Limb (tissue), 2 donors: Measurements from ENCODE around the gene TCF20.

ENCODE experiments used
- DNase-seq, 2 donors: peaks; one replicate each; pipeline ENCODE4 v3.0.0-alpha.2; 2016; ENCODE audit errors: extremely low spot score in 2 of 2

The TCF20 gene

DNA sequence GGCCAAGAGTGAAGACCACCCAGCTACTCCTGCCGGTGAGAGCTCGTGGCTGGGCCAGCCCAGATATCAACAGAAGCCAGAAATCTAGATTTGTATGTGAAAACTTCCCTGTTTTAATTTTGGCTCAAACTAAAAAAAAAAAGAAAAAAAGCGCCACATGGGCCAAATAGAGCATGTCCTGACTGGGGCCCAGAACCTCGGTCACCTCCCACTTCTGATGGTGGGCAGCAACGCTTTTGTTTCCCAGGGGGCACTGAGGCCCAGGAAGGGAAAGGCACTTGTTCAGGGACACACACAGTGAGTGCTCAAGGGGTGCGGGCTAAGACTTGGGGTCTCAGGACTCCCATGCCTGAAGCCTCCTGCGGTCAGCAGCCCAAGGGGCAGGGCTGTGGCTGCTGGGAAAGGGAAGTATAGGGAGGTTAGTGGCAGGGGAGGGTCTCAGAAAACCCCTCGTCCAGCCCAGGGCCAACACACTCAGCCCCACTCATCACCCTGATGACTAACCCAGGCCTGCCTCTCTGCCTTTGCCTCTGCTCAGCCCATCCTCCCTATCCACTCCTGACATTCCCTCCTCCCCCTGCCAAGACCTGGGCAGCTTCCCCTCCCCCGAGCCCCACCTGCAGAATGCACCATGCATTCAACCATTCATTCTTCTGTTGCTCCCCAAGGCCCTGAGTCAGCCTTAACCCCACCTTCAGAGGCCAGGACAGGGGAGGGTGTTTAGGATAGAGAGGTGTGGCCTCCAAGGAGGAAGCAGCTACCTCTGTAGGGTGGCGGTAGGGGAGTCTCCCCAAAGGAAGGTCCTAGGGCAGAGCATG is 30.0 kb upstream of the TCF20 start:
- no peak for DNase-seq

DNA sequence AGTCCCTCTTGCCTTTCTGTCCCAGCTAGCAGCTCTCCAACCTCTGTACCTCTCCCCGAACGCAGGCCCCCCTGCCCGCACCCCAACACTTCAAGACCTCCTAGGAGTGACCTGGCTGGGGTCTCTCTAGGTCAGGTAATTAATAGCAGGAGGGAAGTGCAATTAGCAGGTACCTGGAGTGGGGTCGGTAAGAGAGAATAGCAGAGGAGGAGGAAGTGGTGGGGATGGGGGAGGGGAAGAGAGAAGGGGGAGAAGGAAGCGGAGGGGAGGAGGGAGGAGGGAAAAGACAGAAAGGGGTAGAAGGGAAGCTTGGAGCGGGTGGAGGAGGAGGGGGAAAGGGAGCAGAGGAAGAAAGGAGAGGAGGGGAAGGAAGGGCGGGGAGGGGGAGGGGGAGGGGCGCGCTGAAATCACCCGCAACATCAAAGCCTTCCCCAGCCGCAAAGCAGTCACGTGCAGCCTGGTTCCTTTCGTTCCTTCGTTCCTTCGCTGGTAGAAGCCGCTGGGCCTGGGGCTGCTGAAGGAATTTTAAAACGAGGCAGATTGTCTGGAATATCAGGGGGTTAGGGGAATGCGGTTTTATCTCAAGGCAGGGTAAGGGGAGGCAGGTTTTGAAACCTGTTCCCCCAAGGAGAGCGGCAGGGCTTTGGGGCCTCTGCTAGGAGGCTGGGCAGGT is 29.3 kb upstream of the TCF20 start:
- DNase-seq, result peak in 1 of 2 donors; percentile 78

DNA sequence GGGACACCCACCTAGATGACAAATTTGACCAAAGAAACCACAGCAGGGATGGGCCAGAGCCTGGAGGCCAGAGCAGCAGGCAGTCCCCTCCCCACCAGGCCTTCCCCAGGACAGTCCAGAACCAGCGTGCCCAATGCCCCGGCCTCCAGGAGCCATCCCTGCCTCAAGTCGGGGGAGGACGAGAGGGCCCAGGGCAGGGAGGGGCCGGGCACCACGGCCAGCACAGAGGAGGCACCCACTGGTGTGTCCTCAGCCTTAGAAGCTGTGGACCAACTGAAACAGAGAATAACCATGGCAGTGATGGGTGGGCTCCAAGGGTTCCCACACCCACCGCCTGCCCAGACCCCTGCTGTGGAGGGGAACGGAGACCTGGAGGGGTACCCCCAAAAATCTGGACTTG is 28.3 kb upstream of the TCF20 start:
- no peak for DNase-seq

DNA sequence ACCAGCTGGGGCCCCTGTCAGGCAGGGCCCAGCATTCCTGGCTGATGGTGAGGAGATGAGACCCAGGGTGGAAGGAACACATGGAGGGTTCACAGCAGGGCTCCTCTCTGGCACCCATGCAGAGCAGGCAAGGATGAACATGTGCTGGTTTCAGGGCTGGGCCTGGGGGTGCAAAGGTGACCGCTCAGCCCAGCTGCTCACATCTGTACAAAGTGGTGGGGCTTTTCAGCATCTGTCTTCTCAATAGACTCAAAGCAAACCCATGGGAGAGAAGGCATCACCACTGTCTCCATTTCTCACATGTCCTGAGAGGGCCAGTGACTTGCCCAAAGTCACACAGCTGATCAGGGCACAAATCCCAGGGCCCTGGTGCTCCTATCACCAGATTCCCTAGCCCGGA is 27.3 kb upstream of the TCF20 start:
- DNase-seq, result no peak

DNA sequence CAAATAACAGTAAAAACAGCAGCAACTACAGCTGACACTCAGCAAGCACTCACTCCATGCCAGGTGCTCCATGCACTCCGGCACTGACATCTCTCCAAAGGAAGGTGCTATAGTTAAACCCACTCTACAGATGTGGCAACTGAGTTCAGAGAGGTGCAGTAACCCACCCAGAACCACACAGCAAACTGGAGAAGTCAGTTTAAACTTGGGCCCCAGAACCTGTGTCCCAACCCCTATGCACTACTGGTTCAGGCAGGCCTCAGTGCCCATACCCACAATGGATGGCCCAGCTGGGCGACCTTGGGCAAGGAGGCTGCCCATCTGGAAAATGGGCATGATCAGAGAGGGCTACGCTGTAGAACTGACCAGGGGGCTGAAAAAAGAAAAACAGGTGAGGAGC is 26.4 kb upstream of the TCF20 start:
- no peak for DNase-seq

GRCh38 chr22:42296381-42296853 is 26.0 kb upstream of the TCF20 start:
- peak; percentile 47 to 84 for DNase-seq

DNA sequence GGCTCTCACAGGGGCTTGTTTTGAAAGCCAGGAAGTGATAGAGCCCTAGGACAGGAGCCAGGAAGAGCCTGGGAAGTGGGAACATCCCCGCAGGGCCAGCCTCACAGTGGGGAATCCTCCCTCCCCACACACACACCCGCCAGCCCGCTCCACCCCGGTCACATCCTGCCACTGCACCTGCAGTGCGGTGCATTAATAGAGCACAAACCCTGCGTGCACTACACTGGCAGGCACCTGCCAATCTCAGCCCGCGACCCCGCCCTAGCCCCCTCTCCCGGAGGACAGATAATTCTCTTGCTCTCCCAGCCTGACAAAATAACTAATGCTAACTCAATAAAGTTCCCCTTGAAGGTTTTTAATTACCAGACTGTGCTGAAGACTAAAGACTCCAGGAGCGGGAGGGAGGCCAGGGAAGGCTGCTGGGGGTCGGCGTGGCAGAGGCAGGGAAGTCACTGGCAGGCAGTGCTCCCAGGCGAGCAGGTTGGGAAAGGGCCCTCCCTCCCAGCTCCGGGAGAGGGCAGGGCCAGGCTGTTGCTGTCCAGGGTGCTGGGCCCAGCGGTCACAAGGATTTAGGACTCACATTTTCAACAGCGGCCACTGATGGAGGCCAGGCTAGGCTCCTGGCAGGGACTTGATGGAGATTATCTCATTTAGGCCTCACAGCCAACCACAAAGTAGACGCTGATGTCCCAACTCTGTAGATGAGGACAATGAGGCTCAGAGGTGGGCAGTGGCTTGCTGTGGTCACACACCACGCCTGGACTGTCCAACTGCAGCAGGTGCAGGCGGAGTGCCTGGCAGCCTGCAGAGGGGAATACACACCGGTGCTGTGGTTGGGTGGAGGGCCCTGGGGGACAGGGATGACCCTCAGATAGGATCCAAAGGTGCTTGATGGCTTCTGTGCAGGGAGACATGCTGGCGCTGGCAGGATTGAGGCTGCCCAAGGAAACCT is 23.9 kb upstream of the TCF20 start:
- DNase-seq, result peak in 1 of 2 donors; percentile 79

DNA sequence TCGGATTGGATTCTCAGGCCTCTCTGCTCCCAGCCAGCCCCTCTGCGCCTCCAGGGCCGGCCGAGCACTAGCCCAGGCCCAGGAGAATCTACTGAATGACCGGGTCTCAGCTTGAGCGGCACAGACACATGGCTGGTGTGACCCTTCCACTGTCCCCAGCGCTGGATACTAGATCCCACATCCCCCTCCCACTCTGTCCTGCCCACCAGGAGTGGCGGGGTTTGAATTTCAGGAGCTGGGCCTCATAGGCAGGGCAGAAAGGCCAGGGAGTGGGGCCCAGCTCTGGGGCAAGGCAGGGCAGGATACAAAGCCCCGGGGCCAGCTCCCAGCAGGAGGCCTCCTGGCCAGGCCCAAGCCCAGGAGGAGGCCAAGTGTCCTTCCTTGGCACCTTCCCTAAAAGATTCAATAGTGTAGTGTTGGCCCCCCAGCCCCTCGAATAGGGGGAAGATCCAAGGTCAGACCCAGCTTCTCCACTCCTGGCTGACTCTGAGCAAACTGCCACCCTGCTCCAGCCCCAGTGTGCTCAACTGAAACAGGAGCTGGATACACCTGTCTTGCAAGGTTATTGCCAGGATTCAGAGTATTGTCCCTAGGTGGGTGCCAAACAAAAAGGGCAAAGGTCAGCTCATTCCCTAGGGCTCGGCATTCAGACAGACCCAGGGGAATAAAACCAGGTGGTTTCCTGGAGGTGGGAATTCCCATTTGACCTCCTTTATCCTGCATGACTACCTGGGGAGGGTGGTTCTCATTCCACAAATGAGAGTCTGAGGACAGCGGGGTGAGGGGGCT is 22.5 kb upstream of the TCF20 start:
- no peak for DNase-seq

GRCh38 chr22:42291287-42291686 is 20.8 kb upstream of the TCF20 start:
- DNase-seq, result no peak

DNA sequence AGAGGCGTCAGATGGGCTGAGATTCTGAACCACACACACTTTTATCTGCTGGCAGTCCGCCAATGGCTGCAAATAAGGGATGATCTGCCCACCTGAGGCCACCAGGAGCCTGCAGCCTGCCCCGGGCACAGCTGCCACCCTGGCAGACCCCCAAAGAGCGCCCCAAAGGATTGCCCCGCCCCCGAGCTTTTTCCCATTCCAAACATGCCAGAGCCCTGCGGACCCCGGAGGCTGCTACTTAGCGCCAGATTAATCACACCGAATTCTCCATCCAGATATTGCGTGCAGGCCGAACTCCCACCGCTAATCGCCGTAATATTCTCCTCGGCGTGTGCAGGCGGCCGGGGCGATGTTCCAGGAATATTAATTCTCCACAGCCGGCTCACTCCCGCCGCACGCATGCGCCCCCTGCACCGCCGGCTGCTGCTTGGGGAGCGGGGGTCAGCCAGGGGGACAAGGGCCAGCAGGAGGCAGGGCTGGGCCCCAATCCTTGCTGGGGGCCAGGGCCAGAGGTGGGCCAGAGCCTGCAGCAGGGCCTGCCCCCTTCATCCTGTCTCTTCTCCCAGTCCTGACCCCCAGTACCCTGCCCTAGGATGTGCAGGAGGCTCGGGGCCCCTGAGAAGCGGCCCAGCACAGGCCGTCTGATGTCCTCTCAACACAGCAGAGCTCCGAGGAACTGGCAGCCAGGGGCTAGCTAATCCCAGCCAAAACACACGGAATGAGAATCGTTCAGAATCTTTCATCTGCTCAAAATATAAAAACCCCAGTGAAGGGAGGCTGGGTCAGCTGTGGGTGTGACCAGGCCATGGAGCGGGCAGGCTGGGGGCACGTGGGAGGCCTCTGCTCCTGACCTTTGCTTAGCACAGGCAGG is 19.5 kb upstream of the TCF20 start:
- DNase-seq, result peak; percentile 66 to 82

- no peak for DNase-seq
Measured at GRCh38 chr22:42288791-42289190, 18.3 kb upstream of the TCF20 start.

- no peak for DNase-seq
Measured at GRCh38 chr22:42287174-42287890, 16.9 kb upstream of the TCF20 start.

DNA sequence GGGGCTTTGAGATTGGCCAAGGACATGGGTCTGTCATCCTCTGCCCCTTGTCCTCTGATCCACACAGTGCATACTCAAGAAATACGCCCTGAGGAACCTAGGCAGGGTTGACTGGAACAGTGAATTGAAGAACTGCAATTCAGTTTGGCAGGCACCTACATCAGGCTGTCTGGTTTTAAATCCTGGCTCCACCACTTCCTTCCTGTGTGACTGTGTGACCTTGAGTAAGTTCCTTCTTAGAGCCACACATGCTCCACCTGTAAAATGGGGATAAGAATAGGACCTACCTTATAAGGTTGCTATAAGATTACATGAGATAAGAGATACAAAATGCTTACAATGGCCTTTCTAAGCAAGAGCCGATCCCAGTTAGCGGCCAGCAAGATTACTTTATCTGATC is 15.8 kb upstream of the TCF20 start:
- DNase-seq, result no peak

- no peak for DNase-seq
Measured at GRCh38 chr22:42285604-42286003, 15.2 kb upstream of the TCF20 start.

GRCh38 chr22:42284643-42285181 is 14.3 kb upstream of the TCF20 start:
- DNase-seq, result peak in 1 of 2 donors; percentile 29

GRCh38 chr22:42284202-42284591 is 13.7 kb upstream of the TCF20 start:
- no peak for DNase-seq

GRCh38 chr22:42283278-42284201 is 13.1 kb upstream of the TCF20 start:
- peak in 1 of 2 donors; percentile 75 for DNase-seq

GRCh38 chr22:42282943-42283277 is 12.5 kb upstream of the TCF20 start:
- peak in 1 of 2 donors; percentile 69 for DNase-seq
